LNCAP (cell line): ENCODE results near the gene ARAF.

ENCODE experiments used
- TF ChIP-seq, protein P1 (sequence below): fragments of 450-650 bp; IDR thresholded peaks from 2 replicates; pipeline ENCODE4 v1.5.1; 2017; ENCODE audit warnings: mild to moderate bottlenecking

ARAF gene

GRCh38 chrX:47561659-47562151 is 700 bp downstream of the ARAF start:
- TF ChIP-seq, protein P1, sequence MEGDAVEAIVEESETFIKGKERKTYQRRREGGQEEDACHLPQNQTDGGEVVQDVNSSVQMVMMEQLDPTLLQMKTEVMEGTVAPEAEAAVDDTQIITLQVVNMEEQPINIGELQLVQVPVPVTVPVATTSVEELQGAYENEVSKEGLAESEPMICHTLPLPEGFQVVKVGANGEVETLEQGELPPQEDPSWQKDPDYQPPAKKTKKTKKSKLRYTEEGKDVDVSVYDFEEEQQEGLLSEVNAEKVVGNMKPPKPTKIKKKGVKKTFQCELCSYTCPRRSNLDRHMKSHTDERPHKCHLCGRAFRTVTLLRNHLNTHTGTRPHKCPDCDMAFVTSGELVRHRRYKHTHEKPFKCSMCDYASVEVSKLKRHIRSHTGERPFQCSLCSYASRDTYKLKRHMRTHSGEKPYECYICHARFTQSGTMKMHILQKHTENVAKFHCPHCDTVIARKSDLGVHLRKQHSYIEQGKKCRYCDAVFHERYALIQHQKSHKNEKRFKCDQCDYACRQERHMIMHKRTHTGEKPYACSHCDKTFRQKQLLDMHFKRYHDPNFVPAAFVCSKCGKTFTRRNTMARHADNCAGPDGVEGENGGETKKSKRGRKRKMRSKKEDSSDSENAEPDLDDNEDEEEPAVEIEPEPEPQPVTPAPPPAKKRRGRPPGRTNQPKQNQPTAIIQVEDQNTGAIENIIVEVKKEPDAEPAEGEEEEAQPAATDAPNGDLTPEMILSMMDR = no peak

DNA sequence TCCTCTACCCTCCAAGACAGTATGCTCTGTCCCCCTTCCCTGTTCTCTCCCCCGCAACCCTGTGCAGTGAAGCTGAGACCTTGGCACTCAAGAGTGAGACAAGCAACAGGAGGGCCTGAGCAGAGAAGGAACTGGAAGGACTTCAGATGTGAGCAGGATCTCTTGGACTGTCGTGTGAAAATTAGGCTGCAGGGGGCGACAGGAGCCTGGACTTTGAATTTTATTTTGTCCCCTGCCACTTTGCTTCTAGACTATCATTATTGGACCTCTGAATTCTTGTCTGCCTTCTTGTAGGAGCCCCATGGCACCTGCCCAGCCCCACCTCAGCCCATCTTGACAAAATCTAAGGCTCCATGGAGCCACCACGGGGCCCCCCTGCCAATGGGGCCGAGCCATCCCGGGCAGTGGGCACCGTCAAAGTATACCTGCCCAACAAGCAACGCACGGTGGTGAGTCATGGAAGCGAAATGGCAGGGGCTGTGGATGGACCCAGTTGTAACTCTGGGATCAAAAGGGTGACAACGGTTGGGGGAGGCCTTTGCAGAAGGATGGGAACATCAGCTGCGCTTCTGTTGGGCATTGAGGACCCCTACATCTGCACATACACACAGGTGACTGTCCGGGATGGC is 1.7 kb downstream of the ARAF start:
- TF ChIP-seq, protein P1 = no peak; the same call in 1 of the 2 replicates

DNA sequence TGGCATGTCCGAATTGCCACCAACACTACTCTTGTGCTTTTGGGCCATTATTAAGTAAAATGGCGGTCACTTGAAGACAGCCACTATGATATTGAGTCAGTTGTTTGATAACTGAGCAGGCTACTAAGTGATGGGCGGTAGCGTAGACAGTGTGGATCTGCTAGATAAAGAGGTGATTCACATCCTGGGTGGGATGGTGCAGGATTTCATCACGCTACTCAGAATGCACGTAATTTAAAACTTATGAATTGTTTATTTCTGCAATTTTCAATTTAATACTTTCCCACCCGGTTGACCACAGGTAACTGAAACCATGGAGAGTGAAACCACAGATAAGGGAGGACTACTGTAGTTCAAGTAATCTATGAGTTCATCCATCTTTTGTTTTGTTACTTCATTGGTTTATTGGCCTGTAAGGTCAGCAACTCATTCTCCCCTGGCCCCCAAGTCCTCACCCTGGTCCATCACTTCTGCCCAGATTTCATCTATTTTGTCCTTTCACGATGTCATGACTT is 2.9 kb downstream of the ARAF start:
- TF ChIP-seq, protein P1 = no peak

GRCh38 chrX:47564438-47565085 is 3.6 kb downstream of the ARAF start:
- TF ChIP-seq, protein P1 = no peak

- TF ChIP-seq, protein P1 = no peak
These were observed 5.8 kb downstream of the ARAF start for GRCh38 chrX:47566841-47567240.

GRCh38 chrX:47568656-47569295 is 7.8 kb downstream of the ARAF start:
- TF ChIP-seq, protein P1 = peak; percentile 20; the same call in 1 of the 2 replicates

- TF ChIP-seq, protein P1 = no peak
These were observed 9.8 kb downstream of the ARAF start for GRCh38 chrX:47570794-47571193.
